Measurements from ENCODE around the gene COPS8.

COPS8 gene

DNA sequence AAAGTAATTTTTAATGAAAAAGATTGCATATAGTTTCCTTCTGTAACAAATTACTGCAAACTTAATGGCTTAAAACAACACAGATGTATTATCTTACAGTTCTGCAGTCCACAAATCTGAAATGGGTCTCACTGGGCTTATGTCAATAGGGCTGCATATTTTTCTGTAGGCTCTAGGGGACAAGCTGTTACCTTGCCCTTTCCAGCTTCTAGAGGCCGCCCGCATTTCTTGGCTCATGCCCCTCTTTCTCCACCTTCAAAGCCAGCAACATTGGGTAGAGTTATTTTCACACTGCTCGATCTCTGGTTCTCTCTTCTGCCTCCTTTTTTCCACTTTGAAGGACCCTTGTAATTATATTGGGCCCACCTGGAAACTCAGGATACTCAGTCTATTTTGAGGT lies 16.7 kb downstream of the COPS8 start:
- no peaks in the 10 kb centered on the region for H3K4me1 ChIP-seq
- no peak overlapping the region for H3K4me3 ChIP-seq
- intact Hi-C loops (cut with DNase I; ENCODE audit: low total_unique reads): no loop called here
- H3K27me3 ChIP-seq: no peaks in the 10 kb centered on the region
- H3K9me3 ChIP-seq: no peaks in the 10 kb centered on the region
- TF ChIP-seq, protein P1, sequence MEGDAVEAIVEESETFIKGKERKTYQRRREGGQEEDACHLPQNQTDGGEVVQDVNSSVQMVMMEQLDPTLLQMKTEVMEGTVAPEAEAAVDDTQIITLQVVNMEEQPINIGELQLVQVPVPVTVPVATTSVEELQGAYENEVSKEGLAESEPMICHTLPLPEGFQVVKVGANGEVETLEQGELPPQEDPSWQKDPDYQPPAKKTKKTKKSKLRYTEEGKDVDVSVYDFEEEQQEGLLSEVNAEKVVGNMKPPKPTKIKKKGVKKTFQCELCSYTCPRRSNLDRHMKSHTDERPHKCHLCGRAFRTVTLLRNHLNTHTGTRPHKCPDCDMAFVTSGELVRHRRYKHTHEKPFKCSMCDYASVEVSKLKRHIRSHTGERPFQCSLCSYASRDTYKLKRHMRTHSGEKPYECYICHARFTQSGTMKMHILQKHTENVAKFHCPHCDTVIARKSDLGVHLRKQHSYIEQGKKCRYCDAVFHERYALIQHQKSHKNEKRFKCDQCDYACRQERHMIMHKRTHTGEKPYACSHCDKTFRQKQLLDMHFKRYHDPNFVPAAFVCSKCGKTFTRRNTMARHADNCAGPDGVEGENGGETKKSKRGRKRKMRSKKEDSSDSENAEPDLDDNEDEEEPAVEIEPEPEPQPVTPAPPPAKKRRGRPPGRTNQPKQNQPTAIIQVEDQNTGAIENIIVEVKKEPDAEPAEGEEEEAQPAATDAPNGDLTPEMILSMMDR (IDR thresholded peaks at IDR 0.05): no peak
- H3K36me3 ChIP-seq: peaks cover 41 to 73% (median 48%) of the 10 kb centered on the region in 3 donors
- no peak overlapping the region for H3K27ac ChIP-seq
- no peak for DNase-seq

DNA sequence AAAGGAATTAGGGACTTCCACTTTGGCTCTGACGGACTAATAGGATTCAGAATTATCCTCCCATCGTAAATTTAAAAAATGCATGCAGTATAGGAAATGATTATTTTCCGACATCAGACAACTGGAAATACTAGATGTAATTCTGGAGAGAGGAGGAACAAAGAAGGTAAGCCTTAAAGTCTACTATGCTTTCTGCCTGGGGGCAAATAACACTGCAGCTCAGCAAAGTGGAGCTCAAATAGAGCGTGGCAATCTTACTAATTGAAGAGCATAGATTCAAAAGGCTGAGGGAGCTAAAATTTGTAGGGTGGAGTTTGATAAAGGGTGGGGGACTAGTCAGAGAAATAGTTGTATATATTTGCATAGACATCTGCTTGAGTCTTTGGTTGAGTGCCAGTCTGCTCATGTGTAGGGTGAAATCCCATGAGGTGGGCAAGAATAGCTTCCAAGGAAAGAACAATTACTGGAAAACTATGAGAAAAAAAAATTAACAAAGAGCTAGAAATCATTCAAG lies 23.8 kb downstream of the COPS8 start:
- Histone ChIP-seq H3K9me3 (peaks cover 0 to 8% (median 0%) of the 10 kb centered on the region in 3 donors), H3K27me3 (no peaks in the 10 kb centered on the region), H3K27ac (no peak overlapping the region), H3K4me1 (no peaks in the 10 kb centered on the region), H3K4me3 (no peak overlapping the region), H3K36me3 (peaks cover 0 to 7% (median 0%) of the 10 kb centered on the region in 3 donors)
- TF ChIP-seq, protein P1 (IDR thresholded peaks at IDR 0.05): no peak
- no peak for DNase-seq
- intact Hi-C loops (cut with DNase I; ENCODE audit: low total_unique reads): no loop called here

DNA sequence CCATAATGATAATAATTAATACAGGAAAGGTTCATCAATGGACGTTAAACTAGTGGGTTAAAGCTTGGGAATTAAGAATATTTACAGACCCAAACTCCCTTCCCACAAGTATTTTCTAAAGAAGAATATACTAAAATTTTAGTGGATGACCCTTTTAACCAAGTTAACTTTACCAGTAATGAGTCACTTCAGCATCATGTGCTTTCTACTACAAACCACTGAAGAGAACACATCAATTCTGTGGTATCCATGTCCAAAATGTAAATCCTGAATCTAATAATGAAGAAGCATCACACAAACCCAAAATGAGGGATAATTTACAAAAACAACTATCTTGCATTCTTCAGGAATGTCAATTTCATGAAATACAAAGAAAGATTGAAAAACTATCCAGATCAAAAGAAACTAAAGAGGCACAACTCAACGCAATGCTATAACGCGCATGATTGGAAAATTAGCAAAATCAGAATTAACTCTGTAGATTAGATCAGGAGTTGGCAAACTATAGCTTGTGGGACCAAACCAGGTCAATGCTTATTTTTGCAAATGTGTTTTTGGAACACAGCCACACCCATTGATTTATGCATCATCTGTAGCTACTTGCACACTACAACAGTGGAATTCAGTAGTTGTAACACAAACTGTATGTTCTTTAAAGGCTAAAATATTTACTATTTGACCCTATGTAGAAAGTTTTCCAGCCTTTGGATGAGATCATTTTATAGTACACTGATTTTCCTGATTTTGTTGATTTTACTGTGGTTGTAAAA lies 27.5 kb downstream of the COPS8 start:
- Histone ChIP-seq H3K9me3 (peaks cover 0 to 8% (median 0%) of the 10 kb centered on the region in 3 donors), H3K36me3 (no peaks in the 10 kb centered on the region), H3K27ac (no peak overlapping the region), H3K4me3 (no peak overlapping the region), H3K4me1 (no peaks in the 10 kb centered on the region), H3K27me3 (no peaks in the 10 kb centered on the region)
- DNase-seq: no peak
- TF ChIP-seq, protein P1 (IDR thresholded peaks at IDR 0.05): no peak
- intact Hi-C loops (cut with DNase I; ENCODE audit: low total_unique reads): loop anchor here (10.0 kb wide), 1 partner anchor 652 kb away; no protein-coding TSS in a partner anchor

DNA sequence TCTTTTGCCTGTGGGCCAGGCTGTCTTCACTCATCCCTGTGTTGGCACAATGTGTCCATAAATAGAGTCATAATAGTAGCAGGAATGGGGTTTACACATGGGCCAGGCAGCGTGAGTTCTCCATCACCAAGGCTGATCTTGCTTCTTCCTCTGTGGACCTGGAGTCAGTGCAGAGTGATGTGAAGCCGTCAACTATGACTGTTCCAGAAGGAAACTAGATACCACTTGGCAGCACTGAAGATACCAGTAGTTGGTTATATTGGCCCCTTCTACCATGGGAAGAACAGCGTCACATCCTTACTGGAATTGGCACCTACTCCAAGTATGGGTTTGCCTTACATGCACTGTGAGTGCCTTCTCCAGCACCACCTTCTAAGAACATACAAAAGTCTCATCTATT lies 30.2 kb downstream of the COPS8 start:
- no peak overlapping the region for H3K4me3 ChIP-seq
- TF ChIP-seq, protein P1 (IDR thresholded peaks at IDR 0.05): no peak
- intact Hi-C loops (cut with DNase I; ENCODE audit: low total_unique reads): loop anchor here (10.0 kb wide), 1 partner anchor 649 kb away; no protein-coding TSS in a partner anchor
- H3K9me3 ChIP-seq: no peaks in the 10 kb centered on the region
- no peak for DNase-seq
- no peaks in the 10 kb centered on the region for H3K36me3 ChIP-seq
- no peak overlapping the region for H3K27ac ChIP-seq
- no peaks in the 10 kb centered on the region for H3K27me3 ChIP-seq
- no peaks in the 10 kb centered on the region for H3K4me1 ChIP-seq

DNA sequence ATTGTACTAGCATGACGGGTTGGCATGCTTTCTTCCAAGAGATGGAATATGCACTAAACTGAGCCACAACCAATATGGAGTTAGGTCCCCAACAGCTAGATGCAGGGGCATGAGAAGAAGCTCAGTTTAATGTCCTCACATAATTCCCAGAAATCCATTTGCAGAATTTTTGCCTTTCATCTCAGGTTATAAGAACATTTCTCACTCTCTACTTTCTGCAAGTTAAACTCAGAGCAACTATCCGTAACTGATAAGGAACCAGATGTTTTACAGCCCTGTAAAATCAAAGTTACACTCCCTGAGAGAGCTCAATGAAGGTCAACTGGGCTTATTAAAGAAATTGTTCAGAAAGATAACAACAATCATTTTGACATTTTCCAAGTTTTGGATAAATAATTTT lies 30.7 kb downstream of the COPS8 start:
- TF ChIP-seq, protein P1 (IDR thresholded peaks at IDR 0.05): no peak
- intact Hi-C loops (cut with DNase I; ENCODE audit: low total_unique reads): loop anchor here (10.0 kb wide), 1 partner anchor 648 kb away; no protein-coding TSS in a partner anchor

More for the DNA sequence above, 30.7 kb downstream of the COPS8 start:
- H3K9me3 ChIP-seq: no peaks in the 10 kb centered on the region
- DNase-seq: no peak
- no peaks in the 10 kb centered on the region for H3K27me3 ChIP-seq
- H3K4me1 ChIP-seq: no peaks in the 10 kb centered on the region
- no peak overlapping the region for H3K4me3 ChIP-seq
- H3K36me3 ChIP-seq: no peaks in the 10 kb centered on the region
- no peak overlapping the region for H3K27ac ChIP-seq
